ENCODE measurements around the gene PDE3A. TPM values are rescaled to one million over a fixed set of nuclear protein-coding genes. Genes with fewer than 3 reads are reported as not detected.

PDE3A gene
- polyA plus RNA-seq, 3 donors, result 0.10 TPM; not detected in 2

DNA sequence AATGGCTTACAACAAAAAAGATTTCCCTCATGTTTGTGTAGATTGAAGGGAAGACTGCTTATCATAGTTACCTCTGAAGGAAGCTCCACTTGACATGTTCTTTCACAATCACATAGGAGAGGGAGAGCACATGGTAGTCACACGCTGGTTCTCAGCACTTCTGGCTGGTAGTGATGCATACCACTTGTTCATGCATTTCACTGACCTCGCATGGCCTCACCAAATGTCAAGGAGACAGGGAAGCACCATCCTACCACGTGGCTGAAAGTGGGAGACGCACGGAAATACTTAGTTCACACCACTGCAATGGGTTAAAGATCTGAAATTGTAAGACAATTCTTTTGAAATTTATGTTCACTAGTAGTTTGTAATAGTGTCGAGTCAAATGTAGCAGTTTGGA, 74.0 kb downstream of the PDE3A start:
- Histone ChIP-seq H3K27ac (ENCODE audit: low read depth in 1 of 2, low read length in 2 of 2) (no peak overlapping the region), H2AFZ (ENCODE audit: insufficient read depth, low read depth, low read length, poor library complexity, severe bottlenecking) (no peak overlapping the region), H3K9ac (ENCODE audit: insufficient read depth, low read length, poor library complexity, severe bottlenecking) (no peak overlapping the region), H4K20me1 (ENCODE audit: insufficient read depth, low read length) (no peaks in the 10 kb centered on the region), H3K27me3 (ENCODE audit: control insufficient read depth in 2 of 2, insufficient read depth in 2 of 2, low read length in 2 of 2) (no peaks in the 10 kb centered on the region), H3K36me3 (replicated peaks in 1 of 2; ENCODE audit: control insufficient read depth in 1 of 2, insufficient read depth in 2 of 2, low read length in 2 of 2) (no peaks in the 10 kb centered on the region), H3K4me1 (ENCODE audit: control insufficient read depth in 1 of 2, insufficient read depth in 2 of 2, low read length in 2 of 2) (peaks cover 0 to 10% of the 10 kb centered on the region in 2 donors), H3K4me3 (replicated peaks in 1 of 3; ENCODE audit: low read depth in 2 of 3, low read length in 3 of 3) (no peak overlapping the region), H3K9me3 (replicated peaks in 1 of 2; ENCODE audit: control insufficient read depth in 1 of 2, insufficient read depth in 1 of 2, low read length in 2 of 2) (no peaks in the 10 kb centered on the region), H3K4me2 (replicated peaks; ENCODE audit: extremely low read depth, low read length, poor library complexity, severe bottlenecking) (no peak overlapping the region), H3K79me2 (ENCODE audit: insufficient read depth, low read length) (no peaks in the 10 kb centered on the region)
- no peak for DNase-seq
- no peaks in the 10 kb centered on the region for H3K9me3 Mint-ChIP-seq
- H3K27me3 Mint-ChIP-seq (ENCODE audit: low read depth in 3 of 3), result peaks cover 0 to under 1% (median 0%) of the 10 kb centered on the region in 3 donors
- no peaks in the 10 kb centered on the region for H3K36me3 Mint-ChIP-seq
- H3K4me3 Mint-ChIP-seq, result no peak overlapping the region
- peaks cover 14% of the 10 kb centered on the region for H3K4me1 Mint-ChIP-seq
- no CpG with 5 or more reads among the region's 6 CpGs for WGBS (ENCODE audit: insufficient coverage)
- H3K27ac Mint-ChIP-seq, result no peak overlapping the region
- TF ChIP-seq, protein P1, sequence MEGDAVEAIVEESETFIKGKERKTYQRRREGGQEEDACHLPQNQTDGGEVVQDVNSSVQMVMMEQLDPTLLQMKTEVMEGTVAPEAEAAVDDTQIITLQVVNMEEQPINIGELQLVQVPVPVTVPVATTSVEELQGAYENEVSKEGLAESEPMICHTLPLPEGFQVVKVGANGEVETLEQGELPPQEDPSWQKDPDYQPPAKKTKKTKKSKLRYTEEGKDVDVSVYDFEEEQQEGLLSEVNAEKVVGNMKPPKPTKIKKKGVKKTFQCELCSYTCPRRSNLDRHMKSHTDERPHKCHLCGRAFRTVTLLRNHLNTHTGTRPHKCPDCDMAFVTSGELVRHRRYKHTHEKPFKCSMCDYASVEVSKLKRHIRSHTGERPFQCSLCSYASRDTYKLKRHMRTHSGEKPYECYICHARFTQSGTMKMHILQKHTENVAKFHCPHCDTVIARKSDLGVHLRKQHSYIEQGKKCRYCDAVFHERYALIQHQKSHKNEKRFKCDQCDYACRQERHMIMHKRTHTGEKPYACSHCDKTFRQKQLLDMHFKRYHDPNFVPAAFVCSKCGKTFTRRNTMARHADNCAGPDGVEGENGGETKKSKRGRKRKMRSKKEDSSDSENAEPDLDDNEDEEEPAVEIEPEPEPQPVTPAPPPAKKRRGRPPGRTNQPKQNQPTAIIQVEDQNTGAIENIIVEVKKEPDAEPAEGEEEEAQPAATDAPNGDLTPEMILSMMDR (IDR thresholded peaks at IDR 0.05), result no peak
- intact Hi-C loops (cut with micrococcal nuclease), result no loop called here

DNA sequence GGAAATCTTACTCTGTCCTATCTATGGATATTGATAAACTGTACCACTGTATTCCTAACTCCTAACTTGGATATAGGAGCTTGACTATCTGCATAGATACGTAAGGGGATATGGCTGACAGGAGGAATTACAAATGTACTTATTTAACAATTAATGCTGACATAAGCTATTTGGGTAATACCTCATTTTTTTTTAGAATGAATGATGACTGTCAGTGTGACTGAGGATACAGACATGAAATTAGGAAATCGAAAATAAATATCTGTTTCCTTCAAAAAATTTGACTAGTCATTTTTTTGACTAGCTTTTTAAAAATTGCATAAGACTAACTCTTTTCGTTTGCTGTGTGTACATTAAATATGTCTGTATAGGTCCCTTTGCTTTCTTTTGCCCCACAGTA, 74.9 kb downstream of the PDE3A start:
- no peak overlapping the region for H2AFZ ChIP-seq (ENCODE audit: insufficient read depth, low read depth, low read length, poor library complexity, severe bottlenecking)
- H3K4me2 ChIP-seq (replicated peaks; ENCODE audit: extremely low read depth, low read length, poor library complexity, severe bottlenecking), result no peak overlapping the region
- H3K4me1 ChIP-seq (ENCODE audit: control insufficient read depth in 1 of 2, insufficient read depth in 2 of 2, low read length in 2 of 2), result peaks cover 0 to 10% of the 10 kb centered on the region in 2 donors
- no peaks in the 10 kb centered on the region for H3K27me3 ChIP-seq (ENCODE audit: control insufficient read depth in 2 of 2, insufficient read depth in 2 of 2, low read length in 2 of 2)
- intact Hi-C loops (cut with micrococcal nuclease), result no loop called here
- no peak overlapping the region for H3K9ac ChIP-seq (ENCODE audit: insufficient read depth, low read length, poor library complexity, severe bottlenecking)
- no peaks in the 10 kb centered on the region for H3K36me3 Mint-ChIP-seq
- no peaks in the 10 kb centered on the region for H4K20me1 ChIP-seq (ENCODE audit: insufficient read depth, low read length)
- WGBS (ENCODE audit: insufficient coverage), result no CpG with 5 or more reads among the region's 3 CpGs
- no peaks in the 10 kb centered on the region for H3K27me3 Mint-ChIP-seq (ENCODE audit: low read depth in 3 of 3)
- no peak overlapping the region for H3K4me3 Mint-ChIP-seq
- H3K27ac Mint-ChIP-seq, result no peak overlapping the region
- peaks cover 14% of the 10 kb centered on the region for H3K4me1 Mint-ChIP-seq
- no peak overlapping the region for H3K27ac ChIP-seq (ENCODE audit: low read depth in 1 of 2, low read length in 2 of 2)
- H3K9me3 ChIP-seq (replicated peaks in 1 of 2; ENCODE audit: control insufficient read depth in 1 of 2, insufficient read depth in 1 of 2, low read length in 2 of 2), result no peaks in the 10 kb centered on the region
- TF ChIP-seq, protein P1 (IDR thresholded peaks at IDR 0.05), result no peak
- H3K9me3 Mint-ChIP-seq, result peaks cover 0 to 3% (median 0%) of the 10 kb centered on the region in 7 donors
- H3K79me2 ChIP-seq (ENCODE audit: insufficient read depth, low read length), result no peaks in the 10 kb centered on the region
- no peak for DNase-seq
- no peak overlapping the region for H3K4me3 ChIP-seq (replicated peaks in 1 of 3; ENCODE audit: low read depth in 2 of 3, low read length in 3 of 3)
- H3K36me3 ChIP-seq (replicated peaks in 1 of 2; ENCODE audit: control insufficient read depth in 1 of 2, insufficient read depth in 2 of 2, low read length in 2 of 2), result no peaks in the 10 kb centered on the region

Measured in CD14-positive monocyte (primary cell).